Karpas-422 (cell line): Measurements from ENCODE around the gene MED15. TPM values are rescaled to one million over a fixed set of nuclear protein-coding genes. Genes with fewer than 3 reads are reported as not detected.

Experiments used
- DNase-seq: peaks from one replicate; pipeline ENCODE4 v3.0.0-alpha.2; 2015
- H2AFZ ChIP-seq: fragments of 200-600 bp; sonication (generic); 2 replicates; pipeline ENCODE4 v1.6.1; 2014; ENCODE audit warnings: antibody characterized with exemption, low read length, mixed read lengths
- H3K27ac ChIP-seq: fragments of 200-600 bp; sonication (generic); 2 replicates; pipeline ENCODE4 v1.5.1; 2014; ENCODE audit warnings: mild to moderate bottlenecking, low read length, moderate library complexity
- H3K27me3 ChIP-seq: fragments of 200-600 bp; sonication (generic); 2 replicates; pipeline ENCODE4 v1.6.1; 2014; ENCODE audit warnings: low read length, mixed read lengths
- H3K36me3 ChIP-seq: fragments of 200-600 bp; sonication (generic); 2 replicates; pipeline ENCODE4 v1.6.1; 2014; ENCODE audit warnings: low read length, mixed read lengths; ENCODE audit not compliant: insufficient read depth
- H3K4me1 ChIP-seq: fragments of 200-600 bp; sonication (generic); 2 replicates; pipeline ENCODE4 v1.6.1; 2014; ENCODE audit warnings: mild to moderate bottlenecking, low read length, mixed read lengths
- H3K4me2 ChIP-seq: fragments of 200-600 bp; sonication (generic); 2 replicates; pipeline ENCODE4 v1.6.1; 2014; ENCODE audit warnings: low read length, low read depth, mild to moderate bottlenecking; ENCODE audit not compliant: poor library complexity, severe bottlenecking
- H3K4me3 ChIP-seq: fragments of 200-600 bp; sonication (generic); 2 replicates; pipeline ENCODE4 v1.5.1; 2014; ENCODE audit warnings: mild to moderate bottlenecking, antibody characterized with exemption, low read length, mixed read lengths
- H3K79me2 ChIP-seq: fragments of 200-600 bp; sonication (generic); 2 replicates; pipeline ENCODE4 v1.6.1; 2014; ENCODE audit warnings: mild to moderate bottlenecking, low read length, mixed read lengths
- H3K9ac ChIP-seq: fragments of 200-600 bp; sonication (generic); 2 replicates; pipeline ENCODE4 v1.6.0; 2014; ENCODE audit warnings: low read length
- H3K9me2 ChIP-seq: fragments of 200-600 bp; sonication (generic), shearing (Covaris generic); replicated peaks from 2 replicates; pipeline ENCODE4 v1.6.0; 2014; ENCODE audit warnings: mild to moderate bottlenecking, low read length, moderate library complexity; ENCODE audit not compliant: insufficient read depth
- H3K9me3 ChIP-seq: fragments of 300-700, 200-600 bp; sonication (generic); 2 replicates; pipeline ENCODE4 v1.6.1; 2014; ENCODE audit warnings: low read length, mixed read lengths
- H4K20me1 ChIP-seq: fragments of 200-600 bp; sonication (generic); 2 replicates; pipeline ENCODE4 v1.6.1; 2014; ENCODE audit warnings: mild to moderate bottlenecking, antibody characterized with exemption, low read length, low read depth; ENCODE audit not compliant: insufficient read depth
- total RNA-seq: library from RNA; depleted of rRNA; stranded (reverse); fragments of >200 nt; shearing (Covaris generic); gene quantifications from 2 replicates; pipeline ENCODE4 v1.2.3, GENCODE V29; 2014; ENCODE audit warnings: low replicate concordance

The MED15 gene
- total RNA-seq, 1 experiment from 2014 or later = 36.9 TPM

GRCh38 chr22:20567993-20568417 is 60.6 kb downstream of the MED15 start:
- no peak for DNase-seq
- Histone ChIP-seq H3K27ac (no peak overlapping the region), H3K4me3 (no peak overlapping the region), H3K79me2 (0 out of 2 replicates have a peak, but pooled peaks cover 5% of the 10 kb centered on the region), H3K36me3 (peaks cover 20% of the 10 kb centered on the region), H3K27me3 (no peaks in the 10 kb centered on the region), H3K9me3 (no peaks in the 10 kb centered on the region), H3K4me1 (no peaks in the 10 kb centered on the region), H3K4me2 (no peak overlapping the region), H3K9ac (no peak overlapping the region), H3K9me2 (no peaks in the 10 kb centered on the region), H2AFZ (no peak overlapping the region), H4K20me1 (0 out of 2 replicates have a peak, but pooled peaks cover 6% of the 10 kb centered on the region)

GRCh38 chr22:20568502-20569058 is 61.2 kb downstream of the MED15 start:
- H3K79me2 ChIP-seq = 0 out of 2 replicates have a peak, but pooled peaks cover 5% of the 10 kb centered on the region
- 0 out of 2 replicates have a peak, but pooled peaks cover 6% of the 10 kb centered on the region for H4K20me1 ChIP-seq
- H3K36me3 ChIP-seq = peaks cover 25% of the 10 kb centered on the region
- no peaks in the 10 kb centered on the region for H3K27me3 ChIP-seq
- no peak for DNase-seq
- no peaks in the 10 kb centered on the region for H3K4me1 ChIP-seq
- no peak overlapping the region for H3K4me3 ChIP-seq
- H2AFZ ChIP-seq = no peak overlapping the region
- H3K9me3 ChIP-seq = no peaks in the 10 kb centered on the region
- H3K9me2 ChIP-seq = no peaks in the 10 kb centered on the region
- no peak overlapping the region for H3K27ac ChIP-seq
- no peak overlapping the region for H3K4me2 ChIP-seq
- no peak overlapping the region for H3K9ac ChIP-seq

- H3K9ac ChIP-seq = no peak overlapping the region
- H3K4me1 ChIP-seq = no peaks in the 10 kb centered on the region
- H3K4me2 ChIP-seq = no peak overlapping the region
- H3K9me2 ChIP-seq = no peaks in the 10 kb centered on the region
- peaks cover 31% of the 10 kb centered on the region for H3K36me3 ChIP-seq
- H3K27me3 ChIP-seq = no peaks in the 10 kb centered on the region
- no peaks in the 10 kb centered on the region for H3K9me3 ChIP-seq
- no peak overlapping the region for H2AFZ ChIP-seq
- DNase-seq = no peak
- H4K20me1 ChIP-seq = 0 out of 2 replicates have a peak, but pooled peaks cover 6% of the 10 kb centered on the region
- H3K79me2 ChIP-seq = 0 out of 2 replicates have a peak, but pooled peaks cover 5% of the 10 kb centered on the region
- H3K4me3 ChIP-seq = no peak overlapping the region
- H3K27ac ChIP-seq = no peak overlapping the region
Observed at GRCh38 chr22:20569059-20570058, 61.9 kb downstream of the MED15 start.

- Histone ChIP-seq H3K9me2 (no peaks in the 10 kb centered on the region), H3K4me1 (no peaks in the 10 kb centered on the region), H3K27ac (no peak overlapping the region), H3K9ac (no peak overlapping the region), H3K79me2 (no peaks in the 10 kb centered on the region), H3K4me3 (no peak overlapping the region), H4K20me1 (0 out of 2 replicates have a peak, but pooled peaks cover 6% of the 10 kb centered on the region), H2AFZ (no peak overlapping the region), H3K9me3 (no peaks in the 10 kb centered on the region), H3K27me3 (no peaks in the 10 kb centered on the region), H3K36me3 (peaks cover 19% of the 10 kb centered on the region), H3K4me2 (no peak overlapping the region)
- no peak for DNase-seq
Observed at GRCh38 chr22:20571078-20571503, 63.7 kb downstream of the MED15 start.

- Histone ChIP-seq H3K4me1 (no peaks in the 10 kb centered on the region), H2AFZ (no peak overlapping the region), H3K79me2 (no peaks in the 10 kb centered on the region), H3K9ac (no peak overlapping the region), H3K27me3 (no peaks in the 10 kb centered on the region), H3K9me2 (no peaks in the 10 kb centered on the region), H4K20me1 (0 out of 2 replicates have a peak, but pooled peaks cover 6% of the 10 kb centered on the region), H3K27ac (no peak overlapping the region), H3K4me2 (no peak overlapping the region), H3K9me3 (no peaks in the 10 kb centered on the region), H3K4me3 (no peak overlapping the region), H3K36me3 (peaks cover 19% of the 10 kb centered on the region)
- DNase-seq = peak; percentile 84
Observed at GRCh38 chr22:20571531-20572007, 64.2 kb downstream of the MED15 start.

- Histone ChIP-seq H3K79me2 (no peaks in the 10 kb centered on the region), H3K9me2 (no peaks in the 10 kb centered on the region), H3K9ac (no peak overlapping the region), H3K4me2 (no peak overlapping the region), H3K27ac (no peak overlapping the region), H3K36me3 (peaks cover 19% of the 10 kb centered on the region), H4K20me1 (0 out of 2 replicates have a peak, but pooled peaks cover 6% of the 10 kb centered on the region), H3K9me3 (no peaks in the 10 kb centered on the region), H2AFZ (no peak overlapping the region), H3K4me1 (no peaks in the 10 kb centered on the region), H3K27me3 (no peaks in the 10 kb centered on the region), H3K4me3 (no peak overlapping the region)
- DNase-seq = no peak
Observed at GRCh38 chr22:20572132-20572802, 64.9 kb downstream of the MED15 start.

GRCh38 chr22:20573176-20573832 is 65.9 kb downstream of the MED15 start:
- Histone ChIP-seq H3K4me3 (no peak overlapping the region), H3K4me2 (no peak overlapping the region), H3K36me3 (peaks cover 19% of the 10 kb centered on the region), H3K27me3 (no peaks in the 10 kb centered on the region), H4K20me1 (0 out of 2 replicates have a peak, but pooled peaks cover 6% of the 10 kb centered on the region), H3K9me3 (no peaks in the 10 kb centered on the region), H2AFZ (no peak overlapping the region), H3K9ac (no peak overlapping the region), H3K4me1 (no peaks in the 10 kb centered on the region), H3K9me2 (no peaks in the 10 kb centered on the region), H3K79me2 (no peaks in the 10 kb centered on the region), H3K27ac (no peak overlapping the region)
- DNase-seq = no peak
